HEK293 (cell line): Measurements from ENCODE around the gene GNB1L.

Experiments
- CTCF ChIA-PET: fragments of 350-600 bp; formaldehyde crosslinking; extraction: SDS; loops from one replicate; lab custom pipeline; 2021; ENCODE audit warnings: antibody characterized with exemption; lab: Yijun Ruan, JAX
- POLR2A ChIA-PET: fragments of 300-600 bp; formaldehyde crosslinking; extraction: SDS; loops from one replicate; lab custom pipeline; 2020; ENCODE audit warnings: antibody characterized with exemption, inconsistent platforms; lab: Yijun Ruan, JAX
- H3K27ac ChIP-seq: fragments of 200-500 bp; sonication (Bioruptor generic); 2 replicates; pipeline ENCODE4 v1.5.1; 2014; ENCODE audit warnings: low read depth, low read length, control low read depth, inconsistent platforms; ENCODE audit errors: extremely low read depth
- H3K36me3 ChIP-seq, 2 experiments: fragments of 200-500 bp in 1 of 2; sonication (Bioruptor generic) in 1 of 2; 1 replicate in 1 of 2; 2 replicates in 1 of 2; pipeline ENCODE4 v1.5.1; 2014 to 2017; ENCODE audit warnings: inconsistent platforms in 2 of 2, low read length in 2 of 2; ENCODE audit not compliant: control insufficient read depth in 2 of 2, insufficient read depth in 1 of 2
- H3K4me1 ChIP-seq: fragments of 200-500 bp; sonication (Bioruptor generic); 2 replicates; pipeline ENCODE4 v1.5.1; 2014; ENCODE audit warnings: mild to moderate bottlenecking, low read length, inconsistent platforms; ENCODE audit not compliant: control insufficient read depth, insufficient read depth
- H3K4me3 ChIP-seq: 2 replicates; pipeline ENCODE4 v1.5.1; 2011; ENCODE audit warnings: low read depth, mild to moderate bottlenecking, control low read depth, low read length, moderate library complexity
- H3K9me3 ChIP-seq: fragments of 200-500 bp; sonication (Bioruptor generic); 2 replicates; pipeline ENCODE4 v1.5.1; 2014; ENCODE audit warnings: low read depth, low read length, inconsistent platforms; ENCODE audit not compliant: control insufficient read depth, insufficient read depth
- CTCF ChIP-seq: fragments of 450-650 bp; formaldehyde crosslinking; IDR thresholded peaks from 2 replicates; pipeline ENCODE4 v1.5.1; 2016; ENCODE audit warnings: missing biosample characterization, missing genetic modification characterization
- ZBTB20 ChIP-seq: fragments of 450-650 bp; formaldehyde crosslinking; IDR thresholded peaks from 2 replicates; pipeline ENCODE4 v1.5.1; 2016; ENCODE audit warnings: missing biosample characterization, missing genetic modification characterization
- ZIC2 ChIP-seq: fragments of 450-650 bp; formaldehyde crosslinking; IDR thresholded peaks from 2 replicates; pipeline ENCODE4 v1.5.1; 2016; ENCODE audit warnings: missing biosample characterization, missing genetic modification characterization
- ZNF157 ChIP-seq: fragments of 450-650 bp; formaldehyde crosslinking; IDR thresholded peaks from 2 replicates; pipeline ENCODE4 v1.5.1; 2016; ENCODE audit warnings: missing biosample characterization, missing genetic modification characterization
- ZNF169 ChIP-seq: fragments of 450-650 bp; formaldehyde crosslinking; IDR thresholded peaks from 2 replicates; pipeline ENCODE4 v1.5.1; 2016; ENCODE audit warnings: missing biosample characterization, missing genetic modification characterization
- ZNF223 ChIP-seq: fragments of 450-650 bp; formaldehyde crosslinking; IDR thresholded peaks from 2 replicates; pipeline ENCODE4 v1.5.1; 2016; ENCODE audit warnings: missing biosample characterization, missing genetic modification characterization
- ZNF341 ChIP-seq: fragments of 450-650 bp; formaldehyde crosslinking; IDR thresholded peaks from 2 replicates; pipeline ENCODE4; 2016; ENCODE audit warnings: low read depth, missing biosample characterization, missing genetic modification characterization
- ZNF350 ChIP-seq: fragments of 450-650 bp; formaldehyde crosslinking; IDR thresholded peaks from 2 replicates; pipeline ENCODE4 v1.5.0; 2017; ENCODE audit warnings: missing biosample characterization, mild to moderate bottlenecking, missing genetic modification characterization
- ZNF426 ChIP-seq: fragments of 450-650 bp; formaldehyde crosslinking; IDR thresholded peaks from 2 replicates; pipeline ENCODE4 v1.5.1; 2017; ENCODE audit warnings: missing biosample characterization, missing genetic modification characterization, mild to moderate bottlenecking, inconsistent platforms, moderate library complexity
- ZNF529 ChIP-seq: fragments of 450-650 bp; formaldehyde crosslinking; IDR thresholded peaks from 2 replicates; pipeline ENCODE4 v1.5.1; 2017; ENCODE audit warnings: missing genetic modification characterization, missing biosample characterization; ENCODE audit not compliant: insufficient replicate concordance
- ZNF621 ChIP-seq: fragments of 450-650 bp; formaldehyde crosslinking; IDR thresholded peaks from 2 replicates; pipeline ENCODE4 v1.5.1; 2017; ENCODE audit warnings: missing biosample characterization, missing genetic modification characterization
- ZNF664 ChIP-seq: fragments of 450-650 bp; formaldehyde crosslinking; IDR thresholded peaks from 2 replicates; pipeline ENCODE4 v1.5.1; 2016; ENCODE audit warnings: missing biosample characterization, missing genetic modification characterization
- ZNF777 ChIP-seq: fragments of 450-650 bp; formaldehyde crosslinking; IDR thresholded peaks from 2 replicates; pipeline ENCODE4 v1.5.1; 2017; ENCODE audit warnings: missing biosample characterization, missing genetic modification characterization, borderline replicate concordance
- TF ChIP-seq, protein P1 (sequence below): fragments of 450-650 bp; formaldehyde crosslinking; IDR thresholded peaks from 2 replicates; pipeline ENCODE4 v1.5.1; 2016; ENCODE audit warnings: missing biosample characterization, missing genetic modification characterization
- TF ChIP-seq, protein P2 (sequence below): IDR thresholded peaks from 2 replicates; pipeline ENCODE4 v1.6.1; 2011; ENCODE audit warnings: mild to moderate bottlenecking, low read depth, low read length, borderline replicate concordance
- TF ChIP-seq, protein P3 (sequence below): fragments of 450-650 bp; formaldehyde crosslinking; IDR thresholded peaks from 2 replicates; pipeline ENCODE4 v1.5.1; 2017; ENCODE audit warnings: missing biosample characterization, missing genetic modification characterization

GNB1L gene

GRCh38 chr22:19801340-19802000 is 53.2 kb downstream of the GNB1L start:
- CTCF ChIA-PET, result interaction anchor here (0.6 to 1.8 kb wide), 5 partner anchors 12 to 172 kb away, joined by 3 to 8 read pairs (median 4); no protein-coding TSS in a partner anchor
- H3K36me3 ChIP-seq, result peaks cover 0 to 32% of the 10 kb centered on the region in 2 experiments; a peak in 1 of 3 replicates
- POLR2A ChIA-PET, result interaction anchor here (1.4 kb wide), 1 partner anchor 53 kb away, joined by 5 read pairs; the partner anchor contains the start of genes GNB1L and RTL10

GRCh38 chr22:19800761-19801244 is 53.9 kb downstream of the GNB1L start:
- POLR2A ChIA-PET, result interaction anchor here (1.4 kb wide), 1 partner anchor 53 kb away, joined by 5 read pairs; the partner anchor contains the start of genes GNB1L and RTL10
- TF ChIP-seq ZNF157 (no peak), CTCF (tag by site-specific recombination) (peak; percentile 48; the same call in 1 of the 2 replicates), ZNF350 (tag by site-specific recombination) (no peak), ZNF341 (no peak)
- TF ChIP-seq, protein P1, sequence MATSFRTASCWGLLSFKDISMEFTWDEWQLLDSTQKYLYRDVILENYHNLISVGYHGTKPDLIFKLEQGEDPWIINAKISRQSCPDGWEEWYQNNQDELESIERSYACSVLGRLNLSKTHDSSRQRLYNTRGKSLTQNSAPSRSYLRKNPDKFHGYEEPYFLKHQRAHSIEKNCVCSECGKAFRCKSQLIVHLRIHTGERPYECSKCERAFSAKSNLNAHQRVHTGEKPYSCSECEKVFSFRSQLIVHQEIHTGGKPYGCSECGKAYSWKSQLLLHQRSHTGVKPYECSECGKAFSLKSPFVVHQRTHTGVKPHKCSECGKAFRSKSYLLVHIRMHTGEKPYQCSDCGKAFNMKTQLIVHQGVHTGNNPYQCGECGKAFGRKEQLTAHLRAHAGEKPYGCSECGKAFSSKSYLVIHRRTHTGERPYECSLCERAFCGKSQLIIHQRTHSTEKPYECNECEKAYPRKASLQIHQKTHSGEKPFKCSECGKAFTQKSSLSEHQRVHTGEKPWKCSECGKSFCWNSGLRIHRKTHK (tag by site-specific recombination), result no peak
- TF ChIP-seq, protein P2, sequence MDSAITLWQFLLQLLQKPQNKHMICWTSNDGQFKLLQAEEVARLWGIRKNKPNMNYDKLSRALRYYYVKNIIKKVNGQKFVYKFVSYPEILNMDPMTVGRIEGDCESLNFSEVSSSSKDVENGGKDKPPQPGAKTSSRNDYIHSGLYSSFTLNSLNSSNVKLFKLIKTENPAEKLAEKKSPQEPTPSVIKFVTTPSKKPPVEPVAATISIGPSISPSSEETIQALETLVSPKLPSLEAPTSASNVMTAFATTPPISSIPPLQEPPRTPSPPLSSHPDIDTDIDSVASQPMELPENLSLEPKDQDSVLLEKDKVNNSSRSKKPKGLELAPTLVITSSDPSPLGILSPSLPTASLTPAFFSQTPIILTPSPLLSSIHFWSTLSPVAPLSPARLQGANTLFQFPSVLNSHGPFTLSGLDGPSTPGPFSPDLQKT, result no peak

More at GRCh38 chr22:19801340-19802000, 53.2 kb downstream of the GNB1L start:
- H3K27ac ChIP-seq, result no peak overlapping the region
- TF ChIP-seq ZNF777 (tag by site-specific recombination) (no peak), ZBTB20 (no peak), ZNF169 (no peak), ZNF223 (tag by site-specific recombination) (no peak), ZIC2 (tag by site-specific recombination) (peak; percentile 40), ZNF426 (no peak), ZNF529 (tag by site-specific recombination) (no peak), ZNF664 (tag by site-specific recombination) (no peak), ZNF621 (tag by site-specific recombination) (no peak)
- no peak overlapping the region for H3K4me3 ChIP-seq
- H3K4me1 ChIP-seq, result peaks cover 3% of the 10 kb centered on the region
- H3K9me3 ChIP-seq, result no peaks in the 10 kb centered on the region

DNA sequence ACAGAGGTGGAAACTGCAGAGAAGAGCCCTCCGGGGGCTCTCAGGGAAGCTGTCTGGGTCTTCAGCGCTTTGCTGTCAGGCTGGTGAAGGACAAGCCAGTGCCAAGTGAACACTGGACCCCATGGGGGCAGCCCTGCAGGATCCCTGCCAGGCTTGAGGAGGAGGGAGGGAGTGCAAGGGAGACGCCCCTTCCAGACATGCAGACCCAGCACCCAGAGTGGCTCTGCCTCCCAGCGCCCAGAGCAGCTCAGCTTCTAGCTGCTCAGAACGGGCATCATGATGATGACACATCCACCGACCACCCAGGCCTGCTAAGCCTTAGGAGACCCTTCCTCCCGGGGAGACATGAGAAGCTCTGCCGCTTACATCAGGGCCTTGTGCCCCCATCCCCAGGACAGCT is 54.4 kb downstream of the GNB1L start:
- Histone ChIP-seq H3K4me3 (no peak overlapping the region), H3K36me3 (peaks cover 0 to 32% of the 10 kb centered on the region in 2 experiments; a peak in 1 of 3 replicates), H3K27ac (no peak overlapping the region), H3K4me1 (no peaks in the 10 kb centered on the region), H3K9me3 (no peaks in the 10 kb centered on the region)
- TF ChIP-seq, protein P3, sequence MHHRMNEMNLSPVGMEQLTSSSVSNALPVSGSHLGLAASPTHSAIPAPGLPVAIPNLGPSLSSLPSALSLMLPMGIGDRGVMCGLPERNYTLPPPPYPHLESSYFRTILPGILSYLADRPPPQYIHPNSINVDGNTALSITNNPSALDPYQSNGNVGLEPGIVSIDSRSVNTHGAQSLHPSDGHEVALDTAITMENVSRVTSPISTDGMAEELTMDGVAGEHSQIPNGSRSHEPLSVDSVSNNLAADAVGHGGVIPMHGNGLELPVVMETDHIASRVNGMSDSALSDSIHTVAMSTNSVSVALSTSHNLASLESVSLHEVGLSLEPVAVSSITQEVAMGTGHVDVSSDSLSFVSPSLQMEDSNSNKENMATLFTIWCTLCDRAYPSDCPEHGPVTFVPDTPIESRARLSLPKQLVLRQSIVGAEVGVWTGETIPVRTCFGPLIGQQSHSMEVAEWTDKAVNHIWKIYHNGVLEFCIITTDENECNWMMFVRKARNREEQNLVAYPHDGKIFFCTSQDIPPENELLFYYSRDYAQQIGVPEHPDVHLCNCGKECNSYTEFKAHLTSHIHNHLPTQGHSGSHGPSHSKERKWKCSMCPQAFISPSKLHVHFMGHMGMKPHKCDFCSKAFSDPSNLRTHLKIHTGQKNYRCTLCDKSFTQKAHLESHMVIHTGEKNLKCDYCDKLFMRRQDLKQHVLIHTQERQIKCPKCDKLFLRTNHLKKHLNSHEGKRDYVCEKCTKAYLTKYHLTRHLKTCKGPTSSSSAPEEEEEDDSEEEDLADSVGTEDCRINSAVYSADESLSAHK (tag by site-specific recombination), result no peak
- TF ChIP-seq ZIC2 (tag by site-specific recombination), result peak; percentile 49; the same call in 1 of the 2 replicates
- CTCF ChIA-PET, result interaction anchor here (0.6 to 1.8 kb wide), 5 partner anchors 13 to 70 kb away, joined by 3 to 8 read pairs (median 3); no protein-coding TSS in a partner anchor
- POLR2A ChIA-PET, result interaction anchor here (1.4 kb wide), 1 partner anchor 54 kb away, joined by 5 read pairs; the partner anchor contains the start of genes GNB1L and RTL10

More at GRCh38 chr22:19800761-19801244, 53.9 kb downstream of the GNB1L start:
- Histone ChIP-seq H3K27ac (no peak overlapping the region), H3K4me1 (no peaks in the 10 kb centered on the region), H3K9me3 (no peaks in the 10 kb centered on the region), H3K4me3 (no peak overlapping the region), H3K36me3 (peaks cover 0 to 32% of the 10 kb centered on the region in 2 experiments; a peak in 1 of 3 replicates)
- CTCF ChIA-PET, result interaction anchor here (0.6 to 1.8 kb wide), 7 partner anchors 13 to 171 kb away, joined by 3 to 8 read pairs (median 3); no protein-coding TSS in a partner anchor
